Stimulated activated effector memory CD8-positive, alpha-beta T cell treated with anti-CD3 and anti-CD28 coated beads, Interleukin-12 subunit alpha, Interleukin-12 subunit beta, amount 100 ng/mL, for 72 hours (primary cell): Measurements from ENCODE around the gene HDLBP.
"Not testable (repeated sequence)": the region's sequence is repeated elsewhere in the genome, so short reads cannot be mapped to it uniquely, and the experiment has no call there.

Experiments
- ATAC-seq: fragments of 150-1000 bp; cut with Tn5 transposase; 2 replicates; pipeline ENCODE4 v1.10.0; 2021
- DNase-seq, 2 donors: peaks; one replicate each; pipeline ENCODE4 v3.0.0; 2021 to 2022; ENCODE audit warnings: low spot score in 2 of 2
- H3K27ac Mint-ChIP-seq: one replicate; pipeline ENCODE4 v1.8.0; 2022; ENCODE audit warnings: mild to moderate bottlenecking, mixed read lengths
- H3K36me3 Mint-ChIP-seq: one replicate; pipeline ENCODE4 v1.8.0; 2022; ENCODE audit warnings: mild to moderate bottlenecking, mixed read lengths
- H3K4me1 Mint-ChIP-seq: one replicate; pipeline ENCODE4 v1.8.0; 2022; ENCODE audit warnings: mixed read lengths
- H3K4me3 Mint-ChIP-seq: one replicate; pipeline ENCODE4 v1.8.0; 2022; ENCODE audit warnings: mild to moderate bottlenecking, mixed read lengths
- H3K9me3 Mint-ChIP-seq: one replicate; pipeline ENCODE4 v1.8.0; 2022; ENCODE audit warnings: mixed read lengths

HDLBP gene

DNA sequence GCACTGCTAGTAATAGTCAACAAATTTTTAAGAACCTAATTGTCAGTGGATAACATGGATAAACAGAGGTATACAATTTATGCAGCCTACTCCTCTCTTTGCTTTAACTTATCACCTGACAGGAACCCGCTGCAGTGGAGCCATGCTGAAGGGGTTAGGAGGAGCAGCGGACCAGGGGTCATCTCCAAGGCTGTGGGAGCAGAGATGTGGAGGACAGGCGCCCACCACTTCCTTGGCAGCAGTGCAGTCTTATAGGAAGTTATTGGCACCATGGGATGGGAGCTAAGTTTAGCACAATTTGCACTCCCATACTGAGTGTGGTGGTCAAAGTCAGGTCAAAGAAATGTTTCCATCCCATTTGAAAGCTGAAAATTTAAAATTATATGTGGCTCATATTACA lies 35.6 kb downstream of the HDLBP start:
- Mint-ChIP-seq H3K9me3 (peaks cover 9% of the 10 kb centered on the region), H3K4me1 (peaks cover 32% of the 10 kb centered on the region), H3K36me3 (peaks cover 13% of the 10 kb centered on the region), H3K4me3 (no peak overlapping the region), H3K27ac (no peak overlapping the region)
- no peak for DNase-seq
- ATAC-seq = no peak

DNA sequence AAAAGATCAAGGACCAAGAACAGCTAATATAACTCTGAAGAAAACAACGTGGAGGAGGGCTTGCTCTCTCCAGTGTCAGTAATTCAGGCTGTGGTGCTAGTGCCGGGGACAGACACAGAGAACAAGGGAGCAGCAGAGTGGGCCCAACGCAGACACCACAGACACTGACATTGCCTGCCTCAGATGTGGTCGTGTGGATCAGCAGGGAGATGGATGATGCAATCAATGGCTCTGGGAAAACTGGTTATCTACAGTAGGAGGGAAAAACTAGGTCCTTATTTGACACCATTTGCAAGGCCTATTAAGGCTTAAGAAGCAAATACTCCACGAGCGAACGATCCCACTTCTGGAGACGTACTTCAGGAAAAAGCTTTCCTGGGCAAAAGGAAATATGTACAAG lies 36.1 kb downstream of the HDLBP start:
- peaks cover 9% of the 10 kb centered on the region for H3K9me3 Mint-ChIP-seq

DNA sequence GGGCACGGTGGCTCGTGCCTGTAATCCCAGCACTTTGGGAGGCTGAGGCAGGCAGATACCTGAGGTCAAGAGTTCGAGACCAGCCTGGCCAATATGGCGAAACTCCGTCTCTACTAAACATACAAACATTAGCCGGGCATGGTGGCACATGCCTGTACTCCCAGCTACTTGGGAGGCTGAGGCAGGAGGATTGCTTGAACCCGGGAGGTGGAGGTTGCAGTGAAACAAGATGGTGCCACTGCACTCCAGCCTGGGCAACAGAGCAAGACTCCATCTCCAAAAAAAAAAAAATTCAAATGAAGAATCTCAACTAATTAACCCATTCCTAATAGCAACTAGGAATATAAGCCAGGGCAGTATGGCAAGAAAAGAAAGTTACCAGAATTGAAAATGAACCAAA lies 37.2 kb downstream of the HDLBP start:
- not testable (repeated sequence) for H3K9me3 Mint-ChIP-seq, ATAC-seq, H3K36me3 Mint-ChIP-seq, H3K4me3 Mint-ChIP-seq, H3K27ac Mint-ChIP-seq, DNase-seq
- H3K4me1 Mint-ChIP-seq = peaks cover 41% of the 10 kb centered on the region

More for the DNA sequence above, 36.1 kb downstream of the HDLBP start:
- peaks cover 12% of the 10 kb centered on the region for H3K36me3 Mint-ChIP-seq
- no peak for ATAC-seq
- no peak overlapping the region for H3K27ac Mint-ChIP-seq
- DNase-seq = no peak
- H3K4me3 Mint-ChIP-seq = no peak overlapping the region
- peaks cover 36% of the 10 kb centered on the region for H3K4me1 Mint-ChIP-seq

DNA sequence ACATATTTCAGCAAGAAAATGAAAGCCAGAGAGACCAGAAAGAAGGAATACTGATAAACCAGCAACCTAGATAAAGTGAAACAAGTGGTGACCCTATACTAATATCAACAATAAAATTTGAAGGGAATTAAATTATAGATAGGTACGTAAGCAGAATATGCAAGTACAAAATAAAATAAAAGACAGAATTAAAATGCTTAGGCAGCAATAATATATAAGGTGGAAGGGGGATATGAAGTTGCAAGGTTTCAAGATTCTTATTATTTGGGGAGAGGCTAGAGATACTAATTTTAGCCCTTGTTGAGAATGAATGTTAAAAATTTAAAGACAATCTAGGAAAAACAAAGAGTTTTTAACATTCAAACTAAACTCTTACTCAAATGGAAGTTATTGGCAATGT lies 39.6 kb downstream of the HDLBP start:
- Mint-ChIP-seq H3K4me3 (no peak overlapping the region), H3K27ac (no peak overlapping the region), H3K36me3 (peaks cover 20% of the 10 kb centered on the region), H3K4me1 (peaks cover 45% of the 10 kb centered on the region), H3K9me3 (peaks cover 9% of the 10 kb centered on the region)
- DNase-seq (no peak), ATAC-seq (no peak)

DNA sequence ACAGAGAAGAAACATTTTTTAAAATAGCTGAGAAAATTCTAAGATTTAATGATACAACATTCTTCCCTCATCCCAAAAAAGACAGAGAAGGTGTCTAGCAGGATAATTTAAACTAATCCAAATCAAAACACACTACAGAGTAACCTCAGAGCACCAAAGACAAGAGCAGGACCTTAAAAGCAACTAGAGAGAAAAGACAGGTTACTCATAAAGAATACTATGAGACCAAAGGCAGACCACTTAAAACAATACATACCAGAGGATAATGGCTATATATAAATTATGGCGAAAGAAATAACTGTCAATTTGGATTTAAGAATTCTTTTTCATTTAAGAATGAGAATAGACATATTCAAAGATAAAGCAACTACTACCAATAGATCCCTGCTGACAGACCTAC lies 40.0 kb downstream of the HDLBP start:
- H3K4me1 Mint-ChIP-seq = peaks cover 49% of the 10 kb centered on the region
- DNase-seq (no peak), ATAC-seq (no peak)
- H3K27ac Mint-ChIP-seq = no peak overlapping the region
- H3K36me3 Mint-ChIP-seq = peaks cover 20% of the 10 kb centered on the region
- H3K9me3 Mint-ChIP-seq = peaks cover 9% of the 10 kb centered on the region
- no peak overlapping the region for H3K4me3 Mint-ChIP-seq

DNA sequence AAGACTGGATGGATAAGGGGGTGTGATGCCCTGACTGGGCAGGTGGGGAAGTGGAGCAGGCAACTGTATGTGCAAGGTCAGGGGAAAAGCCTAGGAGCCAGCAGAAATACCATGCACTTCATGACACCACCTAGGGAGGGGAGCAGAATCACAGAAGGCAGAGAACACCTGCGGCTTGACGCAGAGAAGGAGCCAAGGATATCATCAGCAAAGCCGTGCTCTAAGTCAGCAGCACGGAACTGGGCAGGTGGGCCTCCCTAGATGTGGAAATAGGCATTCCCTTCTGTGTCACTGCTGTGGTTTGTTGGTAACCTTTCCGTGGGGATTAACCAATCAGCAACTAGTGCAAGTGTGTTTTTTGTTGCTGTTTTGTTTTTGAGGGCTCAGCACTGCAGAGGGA lies 41.3 kb downstream of the HDLBP start:
- Mint-ChIP-seq H3K9me3 (peaks cover 9% of the 10 kb centered on the region), H3K4me1 (peaks cover 54% of the 10 kb centered on the region), H3K27ac (no peak overlapping the region), H3K36me3 (peaks cover 21% of the 10 kb centered on the region), H3K4me3 (no peak overlapping the region)
- no peak for DNase-seq
- ATAC-seq = no peak

DNA sequence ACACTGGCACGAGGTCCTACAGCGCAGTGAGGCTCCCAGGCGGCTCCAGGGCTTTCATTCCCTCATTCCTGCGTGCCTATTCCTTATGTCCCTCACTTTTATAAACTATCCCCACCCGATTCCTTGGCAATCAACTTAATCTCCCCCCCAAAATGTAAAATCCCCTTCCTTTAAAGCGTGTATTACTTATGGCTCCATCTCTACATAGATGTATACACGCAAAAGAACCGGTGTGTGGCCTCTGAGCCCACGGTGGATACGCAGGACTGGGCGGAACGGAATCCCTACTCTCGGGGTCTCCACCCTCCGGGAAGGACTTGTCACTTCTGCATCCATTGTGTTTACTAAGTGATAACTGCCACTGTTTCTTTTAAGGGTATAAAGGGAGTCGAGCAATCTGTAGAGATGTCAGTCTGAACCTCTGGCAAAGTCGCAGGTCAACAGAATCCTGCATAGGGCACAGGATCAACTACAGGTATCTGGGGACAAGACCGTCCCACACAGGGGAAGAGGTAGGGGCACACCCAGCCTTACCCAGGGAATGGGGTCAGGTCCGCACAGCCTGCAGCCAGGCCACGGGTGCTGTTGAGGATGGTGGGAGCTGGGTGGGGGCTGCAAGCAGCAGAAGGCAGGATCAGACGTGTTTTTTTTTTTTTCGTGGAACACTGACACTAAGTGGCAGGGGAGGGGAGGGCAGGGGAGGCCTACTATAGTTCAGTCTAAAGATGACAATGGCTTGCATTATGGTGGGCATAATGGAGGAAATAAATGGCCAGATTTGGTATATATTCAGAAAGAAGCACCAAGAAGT lies 42.1 kb downstream of the HDLBP start:
- Mint-ChIP-seq H3K36me3 (peaks cover 28% of the 10 kb centered on the region), H3K4me3 (peak overlapping the region; percentile 81), H3K9me3 (peaks cover 9% of the 10 kb centered on the region), H3K27ac (peak overlapping the region; percentile 86), H3K4me1 (peaks cover 59% of the 10 kb centered on the region)
- DNase-seq (no peak), ATAC-seq (no peak)

DNA sequence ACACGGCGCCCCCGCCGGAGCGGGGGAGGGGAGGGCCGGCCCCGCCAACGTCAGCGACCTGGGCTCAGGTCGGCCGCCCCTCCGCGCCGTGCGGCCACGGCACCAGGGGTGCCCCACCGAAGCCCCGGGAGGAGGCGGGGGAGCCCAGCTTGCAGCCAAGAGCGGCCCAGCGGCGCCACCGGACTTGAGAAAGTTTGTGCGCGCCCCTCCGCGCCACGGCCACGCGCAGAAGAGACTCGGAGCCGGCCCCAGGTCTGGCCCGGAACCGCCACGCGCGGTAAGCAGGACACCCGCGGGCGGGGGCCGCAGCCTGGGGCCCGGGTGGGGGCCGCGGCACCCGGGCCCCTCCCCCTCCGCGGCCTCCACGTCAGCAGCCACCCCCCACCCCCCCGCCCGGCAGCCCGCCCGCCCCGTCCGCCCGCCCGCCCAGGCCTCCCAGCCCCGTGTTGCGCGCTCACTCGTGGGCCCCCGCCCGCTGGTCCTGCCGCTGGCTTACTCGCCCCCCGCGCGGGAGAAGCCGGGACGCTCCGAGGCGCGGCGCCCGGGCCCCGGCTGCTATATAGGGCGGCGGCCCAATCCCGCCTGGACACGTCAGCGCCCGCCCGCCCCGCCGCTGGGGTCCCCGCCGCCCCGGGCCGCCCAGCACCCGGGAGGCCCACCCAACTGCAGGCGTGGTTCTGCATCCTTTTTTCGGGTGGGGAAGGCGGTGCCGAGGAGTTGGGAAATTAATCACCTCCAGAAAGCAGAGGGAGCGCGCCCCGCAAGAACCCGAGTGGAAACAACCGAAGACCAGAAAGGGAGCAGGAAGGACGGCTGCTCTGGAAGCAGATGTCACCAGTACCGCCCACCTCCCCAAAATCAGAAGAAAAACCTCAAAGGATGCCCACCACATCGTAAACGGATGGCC lies 42.9 kb downstream of the HDLBP start:
- peak; percentile 84 for ATAC-seq
- Mint-ChIP-seq H3K4me1 (peaks cover 67% of the 10 kb centered on the region), H3K9me3 (peaks cover 9% of the 10 kb centered on the region), H3K36me3 (peaks cover 37% of the 10 kb centered on the region), H3K27ac (peak overlapping the region; percentile 86), H3K4me3 (peak overlapping the region; percentile 81)
- DNase-seq = peak; percentile 42 to 73

DNA sequence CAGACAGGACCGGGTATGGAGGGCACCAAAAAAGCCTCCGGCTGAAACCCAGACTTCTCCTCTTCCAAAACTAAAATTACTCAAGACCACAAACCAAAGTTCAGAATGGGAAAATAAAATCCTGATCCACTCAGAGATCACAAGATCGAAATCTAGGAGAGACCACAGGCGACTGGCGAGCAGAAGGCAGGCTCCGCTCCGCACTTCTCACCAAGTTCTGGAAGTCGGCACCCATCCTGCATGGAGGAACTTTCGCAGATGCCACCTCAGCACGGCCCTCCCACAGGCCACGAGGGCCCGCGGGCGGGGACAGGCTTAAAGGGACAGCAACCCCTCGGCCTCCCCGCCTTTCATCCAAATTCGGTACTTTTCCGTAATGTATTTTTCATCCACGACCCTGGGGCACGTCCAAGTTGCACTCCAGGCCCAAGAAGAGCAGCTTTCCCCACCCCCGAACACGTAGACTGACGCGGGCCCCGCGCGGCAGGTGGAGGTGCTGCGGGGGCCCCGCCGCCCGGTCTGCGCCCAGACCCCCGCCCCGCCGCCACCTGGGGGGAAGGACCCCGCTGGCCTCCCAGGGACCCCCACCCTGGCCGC lies 43.7 kb downstream of the HDLBP start:
- H3K27ac Mint-ChIP-seq = peak overlapping the region; percentile 70
- peaks cover 44% of the 10 kb centered on the region for H3K36me3 Mint-ChIP-seq
- peaks cover 9% of the 10 kb centered on the region for H3K9me3 Mint-ChIP-seq
- H3K4me3 Mint-ChIP-seq = peak overlapping the region; percentile 81
- DNase-seq = peak; percentile 34 to 71
- peaks cover 67% of the 10 kb centered on the region for H3K4me1 Mint-ChIP-seq
- ATAC-seq = peak; percentile 73

DNA sequence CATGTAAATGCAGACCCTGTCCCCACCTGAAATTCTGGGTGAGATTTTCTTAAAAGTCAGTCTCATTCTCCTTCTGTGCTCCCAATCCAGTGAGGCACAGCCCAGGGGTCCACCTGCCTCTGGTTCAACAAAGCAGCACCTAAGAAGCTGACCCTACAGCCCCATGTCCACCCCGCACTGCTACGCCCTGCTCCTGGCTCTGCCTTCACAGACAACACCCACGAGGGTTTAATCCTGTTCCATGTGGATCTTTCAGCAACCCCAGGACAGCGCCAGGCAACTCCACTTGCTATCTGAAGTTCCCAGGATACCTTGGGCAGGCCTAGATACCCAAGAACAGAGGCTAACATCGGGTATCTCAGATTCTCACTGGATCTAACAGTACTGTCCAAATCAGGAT lies 44.9 kb downstream of the HDLBP start:
- DNase-seq = no peak
- H3K27ac Mint-ChIP-seq = peak overlapping the region; percentile 70
- H3K4me3 Mint-ChIP-seq = peak overlapping the region; percentile 81
- H3K36me3 Mint-ChIP-seq = peaks cover 51% of the 10 kb centered on the region
- ATAC-seq = no peak
- H3K4me1 Mint-ChIP-seq = peaks cover 67% of the 10 kb centered on the region
- peaks cover 6% of the 10 kb centered on the region for H3K9me3 Mint-ChIP-seq

DNA sequence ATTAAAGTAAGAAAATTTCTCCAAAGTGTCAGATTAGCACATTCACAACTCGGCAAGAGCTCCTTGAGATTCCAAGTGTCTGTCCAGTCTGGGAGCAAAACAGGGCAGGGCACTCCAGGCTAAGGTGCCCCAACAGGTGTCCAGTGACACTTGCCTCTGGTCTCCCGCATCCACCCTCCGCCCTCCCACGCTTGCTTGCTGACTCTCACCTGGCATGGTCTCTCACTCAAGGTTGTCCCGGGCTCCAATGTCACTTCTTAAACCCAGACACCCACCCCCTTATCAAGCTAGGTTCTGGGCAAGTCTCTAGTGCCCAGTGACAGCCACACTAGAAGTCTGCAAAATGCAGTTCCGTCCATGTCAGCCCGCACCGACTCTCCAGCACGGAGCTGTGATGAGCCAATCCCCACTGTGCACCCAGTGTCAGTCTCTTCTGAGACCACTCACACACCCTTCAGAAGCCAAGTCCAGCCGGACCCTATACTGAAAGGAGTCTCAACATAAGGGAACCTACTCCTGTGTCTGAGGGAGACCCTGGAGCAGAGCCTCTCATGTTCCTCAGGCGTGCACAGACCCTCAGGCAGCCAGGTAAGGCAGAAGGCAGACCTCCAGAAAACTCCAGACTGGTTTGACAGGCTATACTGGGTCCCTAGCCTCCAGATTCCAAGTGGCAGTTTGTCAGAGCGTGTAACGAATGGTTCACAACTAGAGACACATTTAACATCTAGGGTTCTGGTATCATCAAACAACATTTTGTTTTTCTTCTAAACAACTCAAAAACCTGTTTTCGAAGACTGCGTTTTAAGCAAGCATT lies 45.6 kb downstream of the HDLBP start:
- H3K27ac Mint-ChIP-seq = no peak overlapping the region

DNA sequence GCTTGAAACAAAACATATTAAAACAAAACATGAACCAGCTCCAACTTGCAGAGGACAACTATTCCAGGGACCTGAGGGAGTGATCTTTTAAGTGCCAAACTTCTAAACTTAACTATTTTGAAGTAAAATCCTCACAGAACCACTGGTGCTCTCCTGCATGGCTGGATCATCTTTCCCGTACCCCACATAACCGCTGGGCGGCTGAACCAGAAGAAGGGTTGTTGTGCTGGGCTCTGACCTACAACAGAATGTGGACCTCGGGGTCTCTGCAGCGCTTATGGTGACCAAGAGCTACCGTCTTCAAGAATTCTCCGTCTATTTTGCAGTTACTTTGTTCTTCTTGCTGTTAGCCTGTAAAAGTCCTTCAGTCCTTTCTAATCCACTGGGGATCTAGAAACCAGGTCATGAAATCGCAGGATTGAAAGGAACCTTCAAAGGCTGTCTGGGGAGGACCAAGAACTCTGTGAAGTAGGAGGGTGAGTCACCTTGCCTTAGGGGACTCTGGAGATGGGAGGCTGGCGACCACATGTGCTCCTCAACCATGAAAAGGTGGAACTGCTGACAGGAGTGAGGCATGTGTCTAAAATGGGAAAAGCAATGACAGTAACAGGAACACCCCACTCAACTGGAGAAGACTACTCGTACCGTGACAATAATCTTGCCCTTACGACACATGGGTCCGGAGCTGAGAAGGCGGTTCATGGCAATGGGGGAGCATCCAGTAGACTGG lies 46.6 kb downstream of the HDLBP start:
- no peak for ATAC-seq
- H3K9me3 Mint-ChIP-seq = no peaks in the 10 kb centered on the region
- no peak overlapping the region for H3K4me3 Mint-ChIP-seq
- DNase-seq = no peak
- peaks cover 67% of the 10 kb centered on the region for H3K36me3 Mint-ChIP-seq
- H3K4me1 Mint-ChIP-seq = peaks cover 52% of the 10 kb centered on the region
- peak overlapping the region; percentile 82 for H3K27ac Mint-ChIP-seq

More for the DNA sequence above, 45.6 kb downstream of the HDLBP start:
- ATAC-seq = no peak
- H3K4me3 Mint-ChIP-seq = peak overlapping the region; percentile 81
- peaks cover 57% of the 10 kb centered on the region for H3K36me3 Mint-ChIP-seq
- no peak for DNase-seq
- peaks cover under 1% of the 10 kb centered on the region for H3K9me3 Mint-ChIP-seq
- H3K4me1 Mint-ChIP-seq = peaks cover 63% of the 10 kb centered on the region

DNA sequence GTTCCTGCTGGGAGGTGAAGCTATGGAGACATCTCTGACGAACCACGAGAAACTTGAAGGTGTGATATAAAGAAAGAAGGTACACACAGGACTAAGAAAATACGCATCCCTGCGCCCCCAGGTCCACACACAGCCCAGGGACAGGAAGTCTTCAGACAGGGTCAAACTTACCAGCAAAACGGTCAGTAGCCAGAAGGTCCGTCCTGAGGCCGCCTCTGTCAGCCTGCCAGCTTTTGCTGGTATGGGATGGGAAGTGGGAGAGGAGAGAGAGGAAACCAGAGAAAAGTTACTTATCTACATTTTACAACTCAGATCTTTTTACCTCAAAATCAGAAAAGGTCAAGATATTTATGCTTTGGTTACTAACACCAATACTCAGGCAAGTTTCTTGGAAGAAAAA lies 47.2 kb downstream of the HDLBP start:
- peaks cover 70% of the 10 kb centered on the region for H3K36me3 Mint-ChIP-seq
- no peak overlapping the region for H3K4me3 Mint-ChIP-seq
- H3K27ac Mint-ChIP-seq = peak overlapping the region; percentile 82
- DNase-seq = no peak
- peaks cover 47% of the 10 kb centered on the region for H3K4me1 Mint-ChIP-seq
- ATAC-seq = no peak
- H3K9me3 Mint-ChIP-seq = no peaks in the 10 kb centered on the region
